Large intestine (tissue), 3 donors: ENCODE results near the gene TMEM154. TPM values are rescaled to one million over a fixed set of nuclear protein-coding genes. Genes with fewer than 3 reads are reported as not detected.

Experiments
- DNase-seq, 2 donors: peaks; one replicate each; pipeline versions ENCODE4 v3.0.0 to v3.0.0-alpha.2; 2013
- H3K27ac ChIP-seq: one replicate; pipeline ENCODE4 v1.5.1; 2013; ENCODE audit warnings: low read length
- H3K27me3 ChIP-seq: 2 replicates; pipeline ENCODE4 v1.6.1; 2013; ENCODE audit warnings: low read length; ENCODE audit not compliant: control insufficient read depth, insufficient read depth
- H3K36me3 ChIP-seq: 2 replicates; pipeline ENCODE4 v1.6.1; 2013; ENCODE audit warnings: low read length; ENCODE audit not compliant: control insufficient read depth, insufficient read depth
- H3K4me1 ChIP-seq: one replicate; pipeline ENCODE4 v1.6.1; 2013; ENCODE audit warnings: low read length; ENCODE audit not compliant: control insufficient read depth, insufficient read depth
- H3K4me3 ChIP-seq: one replicate; pipeline ENCODE4 v1.5.1; 2013; ENCODE audit warnings: low read length
- H3K9me3 ChIP-seq: one replicate; pipeline ENCODE4 v1.6.1; 2013; ENCODE audit warnings: mild to moderate bottlenecking, low read depth, low read length, moderate library complexity; ENCODE audit not compliant: control insufficient read depth
- WGBS: methylation state at CpG from one replicate; pipeline ENCODE4 v1.1.5; 2013; ENCODE audit warnings: low lambda C conversion rate; ENCODE audit not compliant: insufficient coverage; 5-methylcytosine and 5-hydroxymethylcytosine counted together
- polyA plus RNA-seq: library from polyadenylated mRNA; unstranded; fragments of 120-200 nt; gene quantifications from one replicate; pipeline ENCODE4 v1.2.1, GENCODE V29; 2013

TMEM154 gene
- polyA plus RNA-seq, 1 donor = 0.90 TPM

DNA sequence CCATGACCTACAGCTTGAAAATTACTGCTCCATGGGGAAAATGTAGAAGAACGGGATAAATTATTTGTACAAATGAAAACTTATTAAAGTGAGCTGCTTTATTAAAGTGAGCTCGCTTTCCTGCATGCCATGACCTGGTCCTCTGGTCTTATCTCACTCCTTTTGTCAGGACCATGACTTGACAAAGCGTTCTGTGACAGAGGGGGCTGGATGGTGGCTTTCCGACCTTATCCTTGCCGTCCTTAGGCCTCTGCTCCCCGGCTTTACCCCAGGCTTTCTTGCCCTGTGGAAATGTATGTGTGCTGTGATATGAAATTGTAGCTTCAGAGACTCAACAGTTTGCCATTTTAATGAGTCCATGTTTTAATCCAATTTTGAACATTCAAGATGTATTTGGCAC, 99.9 kb downstream of the TMEM154 start:
- WGBS = no CpG with 5 or more reads among the region's 6 CpGs
- H3K27ac ChIP-seq = peak overlapping the region; percentile 60
- DNase-seq = no peak

DNA sequence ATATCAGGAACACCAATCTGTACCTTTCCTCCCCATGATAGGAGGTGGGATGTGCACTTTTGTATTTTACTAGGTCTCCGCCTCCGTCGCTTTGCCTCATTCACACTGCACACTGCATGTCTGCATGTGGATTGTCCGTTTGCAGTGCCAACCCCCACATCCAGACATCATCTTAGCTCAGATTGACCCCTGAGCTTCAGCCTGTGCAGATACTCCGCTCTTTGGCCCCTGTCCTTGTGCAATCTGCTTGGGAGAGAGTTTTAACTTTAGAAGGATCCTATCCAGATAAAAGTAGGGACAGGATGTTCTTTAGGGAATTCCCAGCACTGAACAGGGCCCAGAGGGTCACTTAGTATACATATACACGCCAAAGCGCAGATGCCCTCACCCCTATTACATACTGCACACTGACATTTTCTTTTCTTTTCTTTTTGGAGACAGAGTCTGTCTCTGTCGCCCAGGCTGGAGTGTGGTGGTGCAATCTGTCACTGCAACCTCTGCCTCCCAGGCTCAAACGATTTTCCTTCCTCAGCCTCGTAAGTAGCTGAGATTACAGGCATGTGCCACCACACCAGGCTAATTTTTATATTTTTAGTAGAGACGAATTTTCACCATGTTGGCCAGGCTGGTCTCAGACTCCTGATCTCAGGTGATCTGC, 100.6 kb downstream of the TMEM154 start:
- WGBS = no CpG with 5 or more reads among the region's 11 CpGs
- H3K4me1 ChIP-seq = peaks cover 15% of the 10 kb centered on the region
- no peaks in the 10 kb centered on the region for H3K36me3 ChIP-seq
- H3K27ac ChIP-seq = peak overlapping the region; percentile 60
- no peak overlapping the region for H3K4me3 ChIP-seq
- peak; percentile 48 to 61 for DNase-seq
- no peaks in the 10 kb centered on the region for H3K9me3 ChIP-seq
- H3K27me3 ChIP-seq = no peaks in the 10 kb centered on the region

More for the DNA sequence above, 99.9 kb downstream of the TMEM154 start:
- Histone ChIP-seq H3K27me3 (no peaks in the 10 kb centered on the region), H3K9me3 (no peaks in the 10 kb centered on the region), H3K36me3 (no peaks in the 10 kb centered on the region), H3K4me1 (peaks cover 15% of the 10 kb centered on the region), H3K4me3 (no peak overlapping the region)

DNA sequence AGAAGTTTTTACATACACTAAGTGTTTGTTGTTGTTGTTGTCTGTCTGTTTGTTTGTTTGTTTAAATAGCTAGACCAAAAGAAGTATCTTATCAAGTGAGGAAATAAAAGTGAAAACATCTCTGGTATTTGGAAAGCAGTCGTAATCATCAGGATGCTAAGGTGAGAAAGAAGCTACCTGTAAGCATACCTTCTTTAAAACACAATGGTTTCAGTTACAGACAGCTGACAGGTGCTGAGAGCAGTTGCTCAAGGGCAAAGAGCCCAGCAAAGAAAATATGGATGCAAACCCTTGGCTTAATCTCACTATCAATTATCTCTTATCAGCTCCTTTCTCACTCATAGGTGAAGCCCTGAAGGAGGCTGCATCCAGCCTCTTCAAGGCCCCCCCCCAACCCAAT, 101.1 kb downstream of the TMEM154 start:
- H3K27ac ChIP-seq = peak overlapping the region; percentile 30
- H3K27me3 ChIP-seq = no peaks in the 10 kb centered on the region
- no peaks in the 10 kb centered on the region for H3K9me3 ChIP-seq
- H3K36me3 ChIP-seq = no peaks in the 10 kb centered on the region
- H3K4me1 ChIP-seq = peaks cover 15% of the 10 kb centered on the region
- no peak for DNase-seq
- WGBS = no CpG with 5 or more reads among the region's 1 CpG
- H3K4me3 ChIP-seq = no peak overlapping the region

DNA sequence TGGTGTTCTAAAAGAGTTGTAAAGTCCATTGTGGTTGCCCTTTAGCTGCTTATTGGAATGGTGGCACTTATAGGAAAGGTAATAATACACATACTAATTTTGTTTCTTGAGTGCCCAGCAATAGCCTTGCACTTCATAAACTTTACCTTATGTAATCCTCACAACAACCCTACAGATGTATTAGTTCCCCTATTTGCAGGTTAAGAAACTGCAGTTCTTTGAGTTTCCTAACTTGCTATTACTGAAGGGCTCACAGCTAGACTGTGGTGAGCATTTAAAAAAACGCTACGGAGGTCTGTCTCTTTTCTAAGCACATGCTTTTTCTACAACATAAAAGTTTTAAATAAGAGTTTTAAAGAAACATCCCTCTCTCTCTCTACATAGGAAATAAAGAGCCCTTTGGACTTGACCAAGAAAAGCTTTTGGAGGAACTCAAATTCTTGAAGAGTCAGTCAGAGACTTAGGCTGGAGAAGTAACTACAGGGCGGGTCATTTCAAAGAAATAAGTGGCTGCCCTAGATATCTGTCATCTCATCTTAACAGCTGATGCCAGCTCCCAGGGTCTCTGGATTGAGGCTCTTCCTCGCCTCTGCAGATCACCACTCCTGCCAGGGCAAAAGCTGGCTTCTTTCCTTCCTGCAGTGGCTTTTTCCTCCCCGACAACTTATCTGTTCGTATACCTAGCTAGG, 101.9 kb downstream of the TMEM154 start:
- H3K27me3 ChIP-seq = no peaks in the 10 kb centered on the region

DNA sequence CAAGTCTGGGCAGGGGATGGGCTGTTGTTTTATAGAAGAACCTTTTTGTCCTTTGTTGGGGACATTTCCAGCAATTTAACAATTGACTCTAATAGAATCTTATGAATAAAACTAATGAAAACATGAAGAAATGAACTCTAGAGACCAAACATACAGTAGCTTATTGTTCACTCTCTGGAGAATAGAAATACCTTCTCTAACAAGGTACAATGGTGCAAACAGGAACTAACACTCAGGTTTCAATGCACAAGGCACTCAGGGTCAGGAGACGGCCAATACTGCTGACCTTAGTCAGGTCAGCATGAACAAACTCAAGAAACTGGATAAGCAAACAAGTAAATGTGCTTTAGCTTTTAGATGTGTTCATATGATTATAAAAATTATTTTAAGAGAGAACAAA, 104.3 kb downstream of the TMEM154 start:
- WGBS = 40% methylated on average over 1 of the region's 1 CpG
- no peak overlapping the region for H3K27ac ChIP-seq
- H3K27me3 ChIP-seq = no peaks in the 10 kb centered on the region
- H3K36me3 ChIP-seq = no peaks in the 10 kb centered on the region
- no peak overlapping the region for H3K4me3 ChIP-seq
- no peaks in the 10 kb centered on the region for H3K9me3 ChIP-seq
- DNase-seq = no peak
- H3K4me1 ChIP-seq = peaks cover 16% of the 10 kb centered on the region

More for the DNA sequence above, 101.9 kb downstream of the TMEM154 start:
- no peak overlapping the region for H3K4me3 ChIP-seq
- WGBS = 24% methylated on average over 2 of the region's 6 CpGs
- H3K9me3 ChIP-seq = no peaks in the 10 kb centered on the region
- no peaks in the 10 kb centered on the region for H3K36me3 ChIP-seq
- H3K27ac ChIP-seq = no peak overlapping the region
- no peak for DNase-seq
- H3K4me1 ChIP-seq = peaks cover 15% of the 10 kb centered on the region

DNA sequence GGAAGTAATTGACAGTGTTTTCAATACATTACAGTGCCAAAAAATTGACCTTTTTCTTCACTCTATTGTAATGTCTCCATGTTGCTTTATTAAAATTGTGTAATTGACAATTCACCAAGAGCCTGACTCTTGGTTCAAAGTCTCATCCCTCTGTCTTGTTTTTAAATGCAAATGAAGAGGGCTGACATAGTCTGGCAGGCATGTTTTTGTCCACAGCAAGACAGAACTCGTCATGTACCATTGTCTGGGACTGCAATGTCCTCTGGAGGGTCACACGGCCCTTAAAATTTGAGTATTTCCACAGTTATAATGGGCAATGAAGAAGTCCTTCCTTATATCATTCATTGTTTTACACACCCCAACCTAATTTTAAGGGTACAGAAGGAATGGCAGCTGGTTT, 105.9 kb downstream of the TMEM154 start:
- Histone ChIP-seq H3K4me1 (peaks cover 8% of the 10 kb centered on the region), H3K36me3 (no peaks in the 10 kb centered on the region)
- WGBS = no CpG with 5 or more reads among the region's 2 CpGs

DNA sequence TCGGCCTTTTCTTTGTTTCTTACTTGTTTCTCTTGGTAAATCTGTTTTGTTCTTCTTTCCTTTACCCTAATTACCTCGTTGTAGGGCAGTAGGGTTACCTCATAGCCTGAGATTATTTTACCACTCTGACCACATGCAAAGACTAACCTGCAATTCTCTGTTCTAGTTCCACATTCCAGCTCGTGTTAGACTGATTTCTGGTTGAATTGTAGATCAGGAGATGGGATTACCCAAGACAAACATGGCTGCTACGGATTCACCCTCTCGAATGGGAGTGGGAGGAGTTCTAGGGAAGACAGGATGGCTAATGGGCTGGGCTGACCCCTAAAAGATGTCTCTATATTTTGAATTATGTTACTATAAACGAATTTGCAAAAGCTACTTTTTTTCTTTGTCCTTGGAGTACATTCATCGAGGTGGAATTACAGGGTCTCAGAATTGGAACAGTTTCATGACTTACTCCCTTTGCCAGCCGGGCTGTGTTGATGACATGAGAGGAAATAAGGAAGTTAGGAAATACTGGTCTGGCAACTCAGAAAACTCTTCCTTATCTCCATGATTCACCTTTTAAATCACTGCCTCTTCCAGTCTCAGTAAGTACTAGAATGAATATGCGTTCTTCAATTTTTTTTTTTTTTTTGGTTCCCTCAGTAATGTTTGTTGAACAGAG, 107.2 kb downstream of the TMEM154 start:
- WGBS = 65% methylated on average over 5 of the region's 9 CpGs
- H3K36me3 ChIP-seq = no peaks in the 10 kb centered on the region
- peaks cover 5% of the 10 kb centered on the region for H3K4me1 ChIP-seq
- no peak overlapping the region for H3K4me3 ChIP-seq
- DNase-seq = peak; percentile 30 to 60
- no peaks in the 10 kb centered on the region for H3K27me3 ChIP-seq
- H3K9me3 ChIP-seq = no peaks in the 10 kb centered on the region
- peak overlapping the region; percentile 71 for H3K27ac ChIP-seq

More for the DNA sequence above, 105.9 kb downstream of the TMEM154 start:
- Histone ChIP-seq H3K9me3 (no peaks in the 10 kb centered on the region), H3K27me3 (no peaks in the 10 kb centered on the region), H3K4me3 (no peak overlapping the region), H3K27ac (no peak overlapping the region)
- DNase-seq = no peak

DNA sequence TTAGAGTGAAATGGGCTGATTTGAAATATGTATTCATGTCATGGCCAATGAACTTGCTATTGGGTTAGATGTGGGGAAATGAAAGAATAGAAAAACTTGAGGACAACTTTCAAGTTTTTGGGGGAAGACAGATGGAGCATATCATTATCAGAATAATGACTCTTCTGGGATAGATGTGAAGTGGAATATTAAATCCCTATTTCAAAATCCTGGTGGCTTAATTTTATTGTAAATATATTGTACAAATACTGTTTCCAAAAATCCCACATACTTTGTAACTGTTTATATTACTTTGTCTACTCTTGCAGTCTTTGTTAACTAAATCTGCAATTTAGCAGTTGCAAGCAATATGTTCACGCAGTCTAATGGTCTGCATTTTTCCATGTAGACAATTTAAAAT, 108.0 kb downstream of the TMEM154 start:
- Histone ChIP-seq H3K9me3 (no peaks in the 10 kb centered on the region), H3K27ac (peak overlapping the region; percentile 71), H3K4me3 (no peak overlapping the region), H3K36me3 (no peaks in the 10 kb centered on the region), H3K27me3 (no peaks in the 10 kb centered on the region), H3K4me1 (peaks cover 5% of the 10 kb centered on the region)
- 78% methylated on average over 1 of the region's 1 CpG for WGBS
- no peak for DNase-seq

DNA sequence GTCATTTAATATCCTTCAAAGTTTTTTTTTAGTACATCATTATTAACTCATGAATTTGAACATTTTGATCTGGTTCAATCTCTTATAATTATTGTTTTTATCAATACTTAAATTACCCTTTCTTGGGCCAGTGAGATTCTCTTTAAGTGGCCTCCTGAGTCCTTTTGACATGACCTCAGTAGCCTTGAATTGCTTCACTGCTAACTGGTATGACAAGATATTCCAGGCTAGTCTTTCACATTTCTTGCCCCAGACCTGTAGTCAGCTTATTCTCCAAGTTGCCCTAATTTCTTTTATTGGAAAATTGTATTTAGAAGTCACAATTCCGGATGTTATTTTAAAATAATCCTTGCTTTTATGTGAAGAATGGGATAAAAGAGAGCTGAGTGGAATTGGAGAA, 108.5 kb downstream of the TMEM154 start:
- Histone ChIP-seq H3K27ac (peak overlapping the region; percentile 71), H3K27me3 (no peaks in the 10 kb centered on the region), H3K36me3 (no peaks in the 10 kb centered on the region), H3K9me3 (no peaks in the 10 kb centered on the region), H3K4me1 (peaks cover 5% of the 10 kb centered on the region), H3K4me3 (no peak overlapping the region)
- 100% methylated on average over 1 of the region's 1 CpG for WGBS
- peak in 1 of 2 donors; percentile 41 for DNase-seq
